Mucosa of stomach (tissue), 1 donor: ENCODE data around the gene SMIM36.
"Not testable (repeated sequence)": the region's sequence is repeated elsewhere in the genome, so short reads cannot be mapped to it uniquely, and the experiment has no call there.

Experiments used
- H3K27me3 ChIP-seq: one replicate; pipeline ENCODE4 v1.7.0; 2013; ENCODE audit warnings: mild to moderate bottlenecking, low read length; ENCODE audit not compliant: control insufficient read depth, insufficient read depth
- H3K36me3 ChIP-seq: one replicate; pipeline ENCODE4 v1.7.0; 2013; ENCODE audit warnings: low read length; ENCODE audit not compliant: control insufficient read depth, insufficient read depth
- H3K4me1 ChIP-seq: one replicate; pipeline ENCODE4 v1.7.0; 2013; ENCODE audit warnings: mild to moderate bottlenecking, low read length; ENCODE audit not compliant: control insufficient read depth, insufficient read depth
- H3K4me3 ChIP-seq: one replicate; pipeline ENCODE4 v1.7.0; 2013; ENCODE audit warnings: low read length
- H3K9ac ChIP-seq: one replicate; pipeline ENCODE4 v1.7.0; 2013; ENCODE audit warnings: mild to moderate bottlenecking, low read length, moderate library complexity
- H3K9me3 ChIP-seq: one replicate; pipeline ENCODE4 v1.7.0; 2013; ENCODE audit warnings: mild to moderate bottlenecking, low read length, moderate library complexity; ENCODE audit not compliant: control insufficient read depth
- donor health status: Pancreatic carcinoma.

SMIM36 gene

DNA sequence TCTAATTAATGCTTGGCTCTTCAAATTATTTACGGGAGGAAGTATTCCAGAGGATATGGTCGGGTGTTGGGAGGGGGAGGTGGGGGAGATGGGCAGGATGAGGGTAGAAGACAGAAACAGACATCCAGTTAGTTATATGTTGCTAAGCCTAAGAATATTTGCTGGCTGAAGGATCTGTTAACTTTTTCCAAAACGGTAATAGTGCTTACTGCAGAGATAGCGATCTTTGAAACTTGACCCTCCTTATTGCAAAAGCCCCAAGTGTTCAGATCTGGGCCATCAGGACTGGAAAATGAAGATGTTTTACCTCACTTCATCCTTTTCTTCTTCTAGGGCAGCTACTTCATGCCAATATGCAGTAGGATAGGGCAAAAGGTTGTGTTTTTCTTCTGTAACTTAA, 62.6 kb downstream of the SMIM36 start:
- Histone ChIP-seq H3K9ac (no peak overlapping the region), H3K36me3 (no peaks in the 10 kb centered on the region), H3K4me3 (no peak overlapping the region), H3K27me3 (no peaks in the 10 kb centered on the region), H3K4me1 (peaks cover 16% of the 10 kb centered on the region), H3K9me3 (no peaks in the 10 kb centered on the region)

DNA sequence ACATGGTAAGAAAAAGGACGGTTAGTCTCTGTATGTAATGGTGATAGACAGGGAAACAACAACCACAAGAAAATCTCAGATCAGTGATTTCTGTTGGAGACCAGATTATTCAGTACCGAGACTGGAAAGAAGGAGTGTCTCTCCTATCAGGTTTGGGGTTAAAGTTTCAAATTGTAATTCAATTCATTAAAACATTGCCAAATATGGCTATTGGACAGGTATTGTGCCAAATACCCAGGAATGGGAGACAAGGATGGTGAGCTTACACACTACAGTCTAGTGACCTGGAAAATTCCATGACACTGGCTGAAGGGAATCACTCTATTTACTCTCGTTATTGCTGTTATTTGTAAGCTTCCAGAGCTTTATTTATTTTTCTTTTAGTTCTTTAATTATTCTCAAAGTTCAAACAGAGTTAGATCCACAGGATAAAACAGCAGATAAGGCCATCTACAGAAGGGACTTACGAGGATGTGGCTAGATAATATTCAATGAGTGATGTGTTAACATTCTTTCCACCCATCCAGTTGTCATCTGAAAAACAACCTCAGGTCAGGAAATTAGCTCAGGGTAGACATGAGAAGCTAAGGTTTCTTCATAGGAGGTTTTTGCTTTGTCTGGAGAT, 64.6 kb downstream of the SMIM36 start:
- Histone ChIP-seq H3K36me3 (no peaks in the 10 kb centered on the region), H3K4me3 (no peak overlapping the region), H3K27me3 (no peaks in the 10 kb centered on the region), H3K9ac (no peak overlapping the region), H3K9me3 (no peaks in the 10 kb centered on the region), H3K4me1 (peaks cover 10% of the 10 kb centered on the region)

DNA sequence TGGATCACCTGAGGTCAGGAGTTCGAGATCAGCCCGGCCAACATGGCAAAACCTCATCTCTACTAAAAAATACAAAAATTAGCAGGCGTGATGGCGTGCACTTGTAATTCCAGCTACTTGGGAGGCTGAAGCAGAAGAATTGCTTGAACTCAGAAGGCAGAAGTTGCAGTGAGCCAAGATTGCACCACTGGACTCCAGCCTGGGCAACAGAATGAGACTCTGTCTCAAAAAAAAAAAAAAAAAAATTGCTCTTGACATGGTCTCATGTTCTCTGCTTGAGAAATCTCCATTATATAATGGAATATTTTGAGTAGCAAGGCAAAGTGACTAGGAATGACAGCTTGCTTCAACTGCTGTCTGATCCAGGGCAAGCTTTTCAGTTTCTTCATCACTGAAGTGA, 65.2 kb downstream of the SMIM36 start:
- H3K9ac ChIP-seq, H3K4me3 ChIP-seq, H3K27me3 ChIP-seq, H3K4me1 ChIP-seq, H3K9me3 ChIP-seq, H3K36me3 ChIP-seq: not testable (repeated sequence)

DNA sequence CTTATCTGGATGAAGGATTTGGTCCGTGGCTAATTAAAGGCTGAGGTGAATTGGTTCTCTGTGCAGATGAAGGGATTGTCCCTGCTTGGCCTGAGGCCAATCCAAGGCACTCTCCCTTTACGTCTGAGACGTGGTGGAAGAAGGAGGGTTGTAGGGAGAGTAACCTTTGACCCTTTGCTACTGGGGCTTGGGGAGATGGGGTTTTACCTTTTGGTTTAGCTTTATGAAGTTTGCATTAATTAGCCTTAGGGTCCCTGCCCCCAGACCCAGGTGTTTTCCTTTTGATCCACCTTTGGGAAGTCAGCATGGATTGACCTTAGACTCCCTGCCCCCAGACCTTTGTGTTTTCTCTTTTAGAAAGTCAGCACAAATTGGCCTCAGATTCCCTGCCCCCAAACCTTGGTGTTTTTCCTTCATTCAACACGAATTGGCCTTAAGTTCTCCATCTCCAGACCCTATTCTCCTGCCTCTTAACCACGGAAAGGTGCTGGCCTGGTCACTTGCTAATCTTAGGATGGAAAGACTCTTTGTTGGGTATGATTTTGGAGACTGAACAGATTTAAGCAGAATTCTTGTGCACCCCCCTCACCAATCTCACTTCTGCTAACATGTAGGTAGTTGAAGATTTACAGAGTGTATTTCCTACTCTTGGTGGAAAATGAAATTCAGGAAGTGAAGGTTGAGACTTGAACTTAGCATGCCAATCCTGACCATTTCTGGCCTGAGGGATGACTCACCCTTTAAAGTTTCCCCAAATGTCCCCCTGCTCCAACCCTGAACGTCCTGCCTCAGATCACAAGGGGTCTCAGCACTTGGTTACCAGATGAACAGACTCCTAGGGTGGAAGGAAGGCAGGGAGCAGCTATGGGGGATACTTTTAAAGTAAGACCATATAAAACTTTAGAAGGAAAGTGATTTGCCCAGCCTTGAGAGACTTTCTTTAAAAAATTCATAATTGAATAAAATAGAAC, 66.5 kb downstream of the SMIM36 start:
- Histone ChIP-seq H3K27me3 (no peaks in the 10 kb centered on the region), H3K36me3 (no peaks in the 10 kb centered on the region), H3K4me3 (no peak overlapping the region), H3K4me1 (no peaks in the 10 kb centered on the region), H3K9me3 (no peaks in the 10 kb centered on the region), H3K9ac (no peak overlapping the region)

DNA sequence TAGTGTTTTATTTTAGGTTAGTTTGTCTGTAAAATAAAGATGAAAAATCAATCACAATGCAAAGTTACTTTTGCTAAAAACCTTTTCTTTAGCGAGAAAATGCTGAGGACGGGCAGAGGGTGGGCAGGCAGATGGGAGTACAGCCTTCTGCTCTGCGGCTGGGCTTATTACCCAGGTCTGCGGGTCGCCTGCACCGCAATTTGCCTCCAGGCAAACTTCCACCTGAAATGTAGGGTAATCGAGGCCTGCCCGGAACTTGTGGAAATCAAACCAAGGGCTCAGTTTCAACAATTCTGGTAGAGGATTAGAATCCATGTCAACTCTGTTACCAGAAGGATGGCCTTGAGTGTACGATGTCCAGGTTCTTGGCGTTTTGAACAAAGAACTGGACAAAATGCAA, 67.3 kb downstream of the SMIM36 start:
- Histone ChIP-seq H3K4me1 (no peaks in the 10 kb centered on the region), H3K9me3 (no peaks in the 10 kb centered on the region), H3K36me3 (no peaks in the 10 kb centered on the region), H3K9ac (no peak overlapping the region), H3K27me3 (no peaks in the 10 kb centered on the region), H3K4me3 (no peak overlapping the region)

DNA sequence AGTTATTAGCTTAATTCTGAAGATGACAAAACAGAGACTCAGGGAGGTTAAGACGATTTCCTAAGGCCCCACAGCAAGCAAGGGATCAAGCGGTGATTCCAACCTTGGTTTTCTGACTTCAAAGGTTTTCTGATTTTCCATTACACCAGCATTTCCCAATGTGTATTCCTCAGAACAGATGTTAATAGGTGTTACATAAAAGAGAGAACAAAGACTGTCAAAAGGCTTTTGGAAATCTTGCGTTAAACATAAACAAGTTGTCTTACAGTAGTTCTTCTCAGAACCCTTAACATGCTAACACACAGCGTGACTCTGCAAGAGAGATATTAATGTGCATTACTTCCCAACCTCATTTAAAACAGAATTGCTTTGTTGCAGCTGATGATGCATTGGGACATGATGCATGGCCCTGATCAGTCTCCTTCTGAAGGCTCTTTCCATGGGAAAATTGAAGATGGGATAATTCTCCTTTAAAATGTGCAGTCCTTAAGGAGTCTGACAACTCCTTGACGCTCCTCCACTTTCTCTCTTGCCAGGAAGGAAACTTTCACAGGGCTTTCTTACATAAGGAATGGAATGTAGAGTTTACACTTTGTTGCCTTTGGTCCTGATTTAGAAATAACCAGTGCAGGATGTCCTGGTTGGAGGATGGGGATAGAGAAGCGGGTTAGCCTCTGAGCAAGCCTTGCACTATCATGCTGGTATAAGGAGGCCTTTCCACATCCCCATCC, 68.1 kb downstream of the SMIM36 start:
- H3K9ac ChIP-seq, result no peak overlapping the region
- no peaks in the 10 kb centered on the region for H3K36me3 ChIP-seq
- no peaks in the 10 kb centered on the region for H3K4me1 ChIP-seq

DNA sequence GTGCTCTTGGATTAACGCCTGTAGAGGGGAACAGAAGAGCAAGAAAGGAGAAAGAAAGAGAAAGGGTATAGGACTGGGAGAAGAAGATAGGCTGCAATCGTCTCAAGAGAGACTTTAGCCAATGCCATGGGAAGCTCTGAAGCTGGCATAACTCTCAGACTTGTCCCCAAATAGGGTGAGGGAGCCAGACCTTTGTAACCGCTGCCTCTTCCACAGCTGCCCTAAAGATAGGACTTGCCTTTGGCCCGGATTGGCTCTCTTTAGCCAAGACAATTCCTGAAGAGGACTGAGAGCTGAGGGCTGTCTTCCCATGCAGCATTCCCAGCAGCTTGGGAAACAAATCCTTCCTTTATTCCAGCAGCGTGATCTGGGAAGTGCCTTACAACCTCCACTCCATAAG, 68.8 kb downstream of the SMIM36 start:
- Histone ChIP-seq H3K36me3 (no peaks in the 10 kb centered on the region), H3K27me3 (no peaks in the 10 kb centered on the region), H3K4me1 (no peaks in the 10 kb centered on the region), H3K9ac (no peak overlapping the region), H3K4me3 (no peak overlapping the region), H3K9me3 (no peaks in the 10 kb centered on the region)

More for the DNA sequence above, 68.1 kb downstream of the SMIM36 start:
- H3K4me3 ChIP-seq, result no peak overlapping the region
- H3K9me3 ChIP-seq, result no peaks in the 10 kb centered on the region
- H3K27me3 ChIP-seq, result no peaks in the 10 kb centered on the region

DNA sequence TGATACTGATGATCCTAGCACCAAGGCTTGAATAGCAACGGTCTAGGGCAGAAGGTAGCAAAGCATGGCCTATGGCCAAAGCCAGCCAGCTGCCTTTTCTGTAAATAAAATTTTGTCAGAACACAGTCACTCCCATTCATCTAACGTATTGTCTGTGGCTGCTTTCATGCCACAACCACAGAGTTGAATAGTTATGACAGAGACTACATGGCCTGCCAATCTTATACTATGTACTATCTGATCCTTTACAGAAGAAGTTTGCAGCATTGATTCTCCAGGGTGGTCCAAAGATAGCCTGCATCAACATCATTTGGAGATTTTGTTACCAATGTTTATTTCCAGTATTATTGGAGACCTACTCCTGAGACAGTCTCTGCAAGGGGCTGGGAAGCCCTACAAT, 69.7 kb downstream of the SMIM36 start:
- Histone ChIP-seq H3K36me3 (no peaks in the 10 kb centered on the region), H3K9me3 (no peaks in the 10 kb centered on the region), H3K4me1 (no peaks in the 10 kb centered on the region), H3K9ac (no peak overlapping the region), H3K27me3 (no peaks in the 10 kb centered on the region), H3K4me3 (no peak overlapping the region)

DNA sequence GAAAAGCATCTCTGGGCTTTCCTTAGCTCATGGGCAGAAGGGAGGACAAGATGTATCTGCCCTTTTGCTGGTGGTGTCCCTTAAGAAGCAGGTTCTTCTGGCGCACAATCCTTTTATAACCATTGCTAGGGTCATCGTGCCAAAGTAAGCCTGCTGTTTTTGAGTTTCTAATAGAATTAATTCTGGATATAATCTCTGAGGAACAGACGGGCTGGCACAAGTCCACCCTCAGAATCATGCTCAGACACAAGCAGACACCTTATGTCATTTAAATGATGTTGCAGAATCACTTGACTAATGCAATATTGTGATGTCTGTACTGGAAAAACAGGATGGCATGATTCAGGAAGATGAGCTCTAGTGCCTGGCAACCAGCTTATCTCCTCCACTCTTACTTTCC, 70.9 kb downstream of the SMIM36 start:
- Histone ChIP-seq H3K9me3 (no peaks in the 10 kb centered on the region), H3K36me3 (no peaks in the 10 kb centered on the region), H3K4me3 (no peak overlapping the region), H3K9ac (no peak overlapping the region), H3K4me1 (no peaks in the 10 kb centered on the region), H3K27me3 (no peaks in the 10 kb centered on the region)

DNA sequence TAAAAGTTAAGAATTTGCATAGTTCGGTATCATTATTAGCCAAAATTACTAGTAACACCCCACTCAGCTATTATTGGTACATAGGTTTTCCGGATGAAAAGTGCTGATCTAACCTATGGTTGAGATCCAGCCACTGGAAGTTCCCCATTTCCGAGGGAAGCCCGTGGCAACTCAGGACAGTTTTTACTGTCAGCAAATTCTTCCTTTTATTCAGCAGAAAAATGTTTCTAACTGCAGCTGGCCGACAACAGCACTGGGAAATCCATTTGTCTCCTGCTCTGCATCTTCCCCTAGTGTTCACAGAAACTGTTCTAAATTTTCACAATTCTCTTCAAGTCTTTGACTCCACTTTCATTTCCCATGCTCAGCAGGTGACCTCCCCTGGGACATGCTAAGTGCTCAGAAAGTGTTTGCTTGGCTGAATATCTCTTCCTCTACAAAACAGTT, 74.1 kb downstream of the SMIM36 start:
- no peaks in the 10 kb centered on the region for H3K36me3 ChIP-seq
- no peak overlapping the region for H3K9ac ChIP-seq
- H3K4me1 ChIP-seq, result peaks cover 16% of the 10 kb centered on the region
- H3K4me3 ChIP-seq, result no peak overlapping the region
- no peaks in the 10 kb centered on the region for H3K27me3 ChIP-seq
- H3K9me3 ChIP-seq, result no peaks in the 10 kb centered on the region

DNA sequence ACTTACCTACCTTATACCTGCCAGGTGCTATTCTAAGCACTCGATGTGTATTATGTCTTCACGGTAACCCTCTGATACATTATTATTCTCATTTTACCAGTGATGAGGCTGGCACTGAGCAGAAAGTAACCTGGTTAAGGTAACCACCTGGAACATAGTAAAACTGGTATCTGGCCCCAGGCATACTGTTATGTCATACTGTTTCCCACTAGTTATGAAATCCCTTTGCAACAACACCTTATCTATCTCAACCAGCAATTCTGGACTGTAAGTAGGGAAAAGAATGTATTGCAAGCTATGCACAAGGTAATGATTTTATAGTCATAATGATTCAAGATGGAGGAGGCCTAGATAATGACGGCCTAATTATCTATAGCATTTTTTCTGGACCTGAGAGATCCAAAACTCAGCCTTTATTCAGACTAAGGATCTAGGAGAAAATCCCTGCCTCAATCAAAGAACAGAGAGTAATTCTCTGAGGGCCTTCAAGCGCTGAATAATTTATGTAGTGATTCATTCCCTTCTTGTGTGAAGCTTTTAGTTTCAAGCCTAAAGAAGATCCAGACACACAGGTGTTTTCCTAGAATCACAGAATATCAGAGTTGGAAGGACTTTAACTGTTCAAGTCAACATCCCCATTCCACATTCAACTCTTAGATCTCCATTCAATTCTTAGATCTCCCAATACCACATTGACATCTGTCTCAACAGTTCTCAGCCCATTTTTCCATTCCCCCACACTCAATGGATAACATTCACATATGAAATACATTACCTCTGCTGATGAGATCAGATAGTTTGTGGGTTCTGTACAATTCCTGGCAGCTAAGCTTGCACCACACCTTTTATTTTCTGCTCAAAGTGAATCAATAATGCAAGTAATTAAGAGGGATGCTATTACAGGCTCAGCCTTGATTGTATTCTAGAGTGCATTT, 74.8 kb downstream of the SMIM36 start:
- Histone ChIP-seq H3K9ac (no peak overlapping the region), H3K4me1 (peaks cover 16% of the 10 kb centered on the region), H3K36me3 (no peaks in the 10 kb centered on the region), H3K27me3 (no peaks in the 10 kb centered on the region), H3K9me3 (no peaks in the 10 kb centered on the region), H3K4me3 (no peak overlapping the region)
